GM11168 (cell line): ENCODE data around the gene SMAD4.

ENCODE experiments used
- in situ Hi-C: fragments of 300-500 bp; cut with MboI; formaldehyde crosslinking; loops from one replicate; pipeline ENCODE4 v1.12.0; 2022; ENCODE audit warnings: low sequenced_read_pairs; ENCODE audit not compliant: unreplicated experiment

Gene SMAD4

GRCh38 chr18:51107082-51107481 lies 77.1 kb downstream of the SMAD4 start:
- in situ Hi-C loops: loop anchor here (5.0 to 25.0 kb wide), 2 partner anchors 275 to 530 kb away; no protein-coding TSS in a partner anchor

DNA sequence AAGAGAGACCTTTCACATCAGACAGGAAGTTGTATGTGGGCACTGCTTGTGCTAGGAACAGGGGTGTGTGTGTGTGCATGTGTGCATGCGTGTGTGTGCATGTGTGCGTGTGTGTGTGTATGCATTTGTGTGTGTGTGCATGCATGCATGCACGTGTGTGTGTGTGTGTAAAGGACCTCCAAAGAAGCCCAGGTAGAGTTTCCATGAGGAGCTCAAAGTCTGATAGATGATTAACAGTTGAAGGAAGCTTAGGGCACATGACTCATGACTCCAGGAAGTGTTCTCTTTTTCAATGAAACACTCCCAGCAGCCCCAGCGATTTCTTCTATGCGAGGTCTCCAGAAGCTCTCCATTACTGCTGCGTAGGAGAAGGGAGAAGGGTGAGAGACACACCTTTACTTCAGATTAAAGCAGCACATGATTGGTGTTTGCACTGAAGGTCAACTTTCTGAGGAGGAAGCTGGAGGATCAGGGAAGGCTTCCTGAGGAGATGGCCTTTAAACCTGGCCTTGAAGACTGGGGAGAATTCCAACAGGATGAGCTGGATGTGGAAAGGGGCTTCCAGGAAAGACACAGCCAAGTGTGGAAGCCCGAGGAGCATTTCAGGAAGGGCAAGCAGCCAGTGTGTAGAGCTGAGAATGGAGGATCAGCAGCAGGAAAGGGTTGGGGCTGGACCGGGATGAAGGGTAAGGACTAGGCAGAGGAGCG lies 77.7 kb downstream of the SMAD4 start:
- in situ Hi-C loops: loop anchor here (5.0 to 25.0 kb wide), 2 partner anchors 275 to 530 kb away; no protein-coding TSS in a partner anchor

GRCh38 chr18:51108330-51108729 lies 78.3 kb downstream of the SMAD4 start:
- in situ Hi-C loops: loop anchor here (5.0 to 25.0 kb wide), 2 partner anchors 274 to 529 kb away; no protein-coding TSS in a partner anchor

DNA sequence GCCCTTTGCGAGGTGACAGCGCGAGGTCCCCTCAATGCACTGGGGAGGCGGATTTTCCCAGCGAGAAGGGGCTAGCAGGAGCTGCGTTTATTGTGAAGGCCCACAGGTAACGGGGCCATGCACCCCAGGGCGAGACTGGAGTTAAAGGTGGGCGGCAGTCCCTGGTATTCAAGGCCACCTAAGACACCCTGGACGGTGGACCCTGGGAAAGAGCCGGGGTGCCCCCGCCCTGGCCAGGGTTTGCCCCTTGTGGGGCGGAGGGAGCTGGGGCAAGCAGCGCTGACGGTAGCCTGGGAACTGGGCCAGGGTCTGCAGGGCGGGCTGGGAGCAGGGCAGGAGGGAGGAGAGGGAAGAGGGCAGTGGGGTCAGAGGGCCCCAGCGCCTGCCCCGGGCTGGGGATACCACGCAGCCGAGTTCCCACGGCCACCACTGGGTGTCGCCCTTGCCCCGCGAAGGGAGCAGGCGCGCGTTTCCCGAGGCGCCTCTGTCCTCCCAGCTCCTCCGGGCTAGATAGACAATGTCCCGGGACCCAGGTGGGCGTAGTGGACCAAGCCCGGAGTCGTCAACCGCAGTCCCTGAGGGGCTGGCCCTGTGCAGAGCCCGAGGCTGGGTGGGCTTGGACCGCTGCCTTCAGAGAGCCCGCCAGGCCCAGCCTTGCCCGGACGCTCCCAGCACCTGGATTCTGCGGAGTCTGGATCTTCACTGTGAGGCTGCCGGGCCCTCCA lies 80.2 kb downstream of the SMAD4 start:
- in situ Hi-C loops: loop anchor here (25.0 kb wide), 1 partner anchor 527 kb away; no protein-coding TSS in a partner anchor

- in situ Hi-C loops: loop anchor here (25.0 kb wide), 1 partner anchor 526 kb away; no protein-coding TSS in a partner anchor
These were observed 81.8 kb downstream of the SMAD4 start for GRCh38 chr18:51111633-51112355.

- in situ Hi-C loops: loop anchor here (25.0 kb wide), 1 partner anchor 520 kb away; no protein-coding TSS in a partner anchor
These were observed 87.0 kb downstream of the SMAD4 start for GRCh38 chr18:51116996-51117395.

- in situ Hi-C loops: loop anchor here (25.0 kb wide), 1 partner anchor 518 kb away; no protein-coding TSS in a partner anchor
These were observed 89.5 kb downstream of the SMAD4 start for GRCh38 chr18:51119561-51119960.

DNA sequence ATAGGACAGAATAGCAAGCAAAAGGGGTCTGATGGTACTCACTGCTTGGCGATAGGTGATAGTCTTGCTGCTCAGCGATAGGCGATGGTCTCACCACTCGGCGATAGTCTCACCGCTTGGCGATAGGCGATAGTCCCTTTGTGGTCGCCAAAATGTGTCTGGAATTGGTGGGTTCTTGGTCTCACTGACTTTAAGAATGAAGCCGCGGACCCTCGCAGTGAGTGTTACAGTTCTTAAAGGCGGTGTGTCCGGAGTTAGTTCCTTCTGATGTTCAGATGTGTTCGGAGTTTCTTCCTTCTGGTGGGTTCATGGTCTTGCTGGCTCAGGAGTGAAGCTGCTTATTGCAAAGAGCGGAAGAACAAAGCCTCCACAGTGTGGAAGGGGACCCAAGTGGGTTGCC lies 90.0 kb downstream of the SMAD4 start:
- in situ Hi-C loops: loop anchor here (25.0 kb wide), 1 partner anchor 517 kb away; no protein-coding TSS in a partner anchor

DNA sequence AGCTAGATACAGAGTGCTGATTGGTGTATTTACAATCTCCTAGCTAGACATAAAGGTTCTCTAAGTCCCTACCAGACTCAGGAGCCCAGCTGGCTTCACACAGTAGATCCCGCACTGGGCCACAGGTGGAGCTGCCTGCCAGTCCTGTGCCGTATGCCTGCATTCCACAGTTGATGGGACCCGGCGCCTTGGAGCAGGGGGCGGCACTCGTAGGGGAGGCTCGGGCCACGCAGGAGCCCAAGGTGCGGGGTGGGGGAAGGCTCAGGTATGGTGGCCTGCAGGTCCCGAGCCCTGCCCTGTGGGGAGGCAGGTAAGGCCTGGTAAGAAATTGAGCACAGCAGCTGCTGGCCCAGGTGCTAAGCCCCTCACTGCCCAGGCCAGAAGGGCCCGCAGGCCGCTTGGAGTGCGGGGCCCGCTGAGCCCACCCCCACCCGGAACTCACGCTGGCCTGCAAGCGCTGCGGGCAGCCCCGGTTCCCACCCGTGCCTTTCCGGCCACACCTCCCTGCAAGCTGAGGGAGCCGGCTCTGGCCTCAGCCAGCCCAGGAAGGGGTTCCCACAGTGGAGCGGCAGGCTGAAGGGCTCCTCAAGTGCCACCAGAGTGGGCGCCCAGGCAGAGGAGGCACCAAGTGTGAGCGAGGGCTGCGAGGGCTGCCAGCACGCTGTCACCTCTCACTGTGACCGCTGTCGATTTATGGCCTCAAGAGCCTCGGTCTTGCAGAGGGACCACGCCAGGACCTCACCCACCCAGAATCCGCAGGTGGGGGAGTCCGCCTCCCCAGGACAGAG lies 91.0 kb downstream of the SMAD4 start:
- in situ Hi-C loops: loop anchor here (25.0 kb wide), 1 partner anchor 516 kb away; no protein-coding TSS in a partner anchor

- in situ Hi-C loops: loop anchor here (25.0 kb wide), 1 partner anchor 516 kb away; no protein-coding TSS in a partner anchor
These were observed 91.5 kb downstream of the SMAD4 start for GRCh38 chr18:51121597-51121857.

GRCh38 chr18:51122266-51123045 lies 92.4 kb downstream of the SMAD4 start:
- in situ Hi-C loops: loop anchor here (25.0 kb wide), 1 partner anchor 515 kb away; no protein-coding TSS in a partner anchor

DNA sequence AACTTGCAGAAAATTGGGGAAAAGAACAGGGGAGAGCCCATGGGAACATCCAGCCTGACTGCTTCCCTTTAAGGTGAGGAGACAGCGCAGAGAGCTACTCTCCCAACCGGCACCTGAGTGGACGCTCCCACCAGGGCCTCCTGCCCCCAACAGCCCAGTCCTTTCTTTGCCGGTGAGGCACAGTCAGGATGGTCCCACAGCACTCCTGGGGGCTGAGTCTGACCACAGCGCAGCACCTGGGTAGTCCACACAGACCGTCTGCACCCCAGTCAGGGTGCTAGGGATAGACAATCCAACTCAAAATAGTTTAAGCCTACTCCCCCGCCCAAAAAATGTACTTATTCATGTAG lies 93.0 kb downstream of the SMAD4 start:
- in situ Hi-C loops: loop anchor here (25.0 kb wide), 1 partner anchor 514 kb away; no protein-coding TSS in a partner anchor

- in situ Hi-C loops: loop anchor here (25.0 kb wide), 1 partner anchor 514 kb away; no protein-coding TSS in a partner anchor
These were observed 93.5 kb downstream of the SMAD4 start for GRCh38 chr18:51123481-51123880.

DNA sequence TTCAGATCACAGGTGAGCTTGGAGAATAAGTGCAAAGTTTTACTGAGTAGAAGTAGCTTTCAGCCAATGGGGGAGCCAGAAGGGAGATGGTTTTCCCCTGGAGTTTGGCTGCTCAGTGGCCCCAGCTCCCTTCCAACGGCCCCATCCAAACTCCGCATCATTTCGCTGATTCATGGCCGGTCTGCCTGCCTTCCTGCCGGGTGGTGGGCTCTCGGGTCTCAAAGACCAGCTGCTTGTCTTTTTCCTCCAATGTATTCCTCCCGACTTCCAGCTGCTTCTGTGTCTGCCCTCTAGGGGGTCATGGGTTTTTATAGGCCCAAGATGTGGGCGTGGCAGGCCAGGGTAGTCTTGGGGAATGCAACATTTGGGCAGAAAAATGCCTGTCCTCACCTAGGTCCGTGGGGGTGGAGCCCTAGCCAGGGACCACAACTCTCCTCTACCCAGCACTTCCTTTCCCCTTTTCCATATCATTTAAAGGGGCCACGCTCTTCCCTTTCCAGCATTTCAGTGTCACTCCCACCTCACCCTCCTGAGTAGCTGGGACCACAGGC lies 94.0 kb downstream of the SMAD4 start:
- in situ Hi-C loops: loop anchor here (25.0 kb wide), 1 partner anchor 513 kb away; no protein-coding TSS in a partner anchor

DNA sequence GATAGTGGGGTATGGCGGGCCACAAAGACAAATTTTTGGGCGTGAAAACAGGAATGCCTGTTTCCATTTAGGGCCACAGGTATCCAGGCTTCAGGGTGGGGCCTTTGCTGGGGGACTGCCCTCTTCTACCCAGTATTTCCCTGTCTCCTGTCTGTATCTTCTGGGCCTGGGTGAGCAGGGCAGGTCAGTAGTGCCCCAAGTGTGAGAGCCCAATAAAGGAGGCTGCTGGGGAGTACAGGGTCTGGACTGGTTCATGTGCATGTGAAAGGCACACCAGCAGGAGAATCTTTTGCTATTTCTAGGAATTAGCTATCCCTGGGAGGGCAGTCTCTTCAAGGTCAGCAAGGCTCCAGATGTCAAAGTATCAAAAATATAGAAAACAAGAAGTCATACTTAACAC lies 96.0 kb downstream of the SMAD4 start:
- in situ Hi-C loops: no loop called here

DNA sequence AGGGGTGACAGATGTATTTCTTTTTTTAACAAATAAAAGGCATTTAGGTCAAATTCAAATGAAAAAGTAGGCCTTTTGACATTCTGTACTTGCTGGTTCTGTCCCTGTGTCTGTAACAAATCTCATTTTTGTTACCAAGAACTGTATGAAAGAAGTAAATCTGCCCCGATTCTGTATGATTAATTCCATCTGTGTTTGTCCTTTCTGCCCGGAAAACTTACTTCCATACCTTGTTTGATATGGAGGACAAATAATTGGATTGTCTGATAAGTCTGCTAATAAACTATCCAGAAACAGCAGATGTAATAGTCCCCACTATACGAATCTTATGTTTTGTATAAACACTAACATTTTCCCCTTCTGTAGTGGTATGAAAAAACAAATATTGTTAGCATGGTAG lies 97.7 kb downstream of the SMAD4 start:
- in situ Hi-C loops: no loop called here

- in situ Hi-C loops: no loop called here
These were observed 98.5 kb downstream of the SMAD4 start for GRCh38 chr18:51128533-51128932.

- in situ Hi-C loops: no loop called here
These were observed 102.4 kb downstream of the SMAD4 start for GRCh38 chr18:51132256-51132935.
